ENCODE measurements around the gene RBPJ. TPM values are rescaled to one million over a fixed set of nuclear protein-coding genes. Genes with fewer than 3 reads are reported as not detected.

RBPJ gene
- 185 TPM for total RNA-seq
- polyA plus RNA-seq: 39.5 TPM

DNA sequence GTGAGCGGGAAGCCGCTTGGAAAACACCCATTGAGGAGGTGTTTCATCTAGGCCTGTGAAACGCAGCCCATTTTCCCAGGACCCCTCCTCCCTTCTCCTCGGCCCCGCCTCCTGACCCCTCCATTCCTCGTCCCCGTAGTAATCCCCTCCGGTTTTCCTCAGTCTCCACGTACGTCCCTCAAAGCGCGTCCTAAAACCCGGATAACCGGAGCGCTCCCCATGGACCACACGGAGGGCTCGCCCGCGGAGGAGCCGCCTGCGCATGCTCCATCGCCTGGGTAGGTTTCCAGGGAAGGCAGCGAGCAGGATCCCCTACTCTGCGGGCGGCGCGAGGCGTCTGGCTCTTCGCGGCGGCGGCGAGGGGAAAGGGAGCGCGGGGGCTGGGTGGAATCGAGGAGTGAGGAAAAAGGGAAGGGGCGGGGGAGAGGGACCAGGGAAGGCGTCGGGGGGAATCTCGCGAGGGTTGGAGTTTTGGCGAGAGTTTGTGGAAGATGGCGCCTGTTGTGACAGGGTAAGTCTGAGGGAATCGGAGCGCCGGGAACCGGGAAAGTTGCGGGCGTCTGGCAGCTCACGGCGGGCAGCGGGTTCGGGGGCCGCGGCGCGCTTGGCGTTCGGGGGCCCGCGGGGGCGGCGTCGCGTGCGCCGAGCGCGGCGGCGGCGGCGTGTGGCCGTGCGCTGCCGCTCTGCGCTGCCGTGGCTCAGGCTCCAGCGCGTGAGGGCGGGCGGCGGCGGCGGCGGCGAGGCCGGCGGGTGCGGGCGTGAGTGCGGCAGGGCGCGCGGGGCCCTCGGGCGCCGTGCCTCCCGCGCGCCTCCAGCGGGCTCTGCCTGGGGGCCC lies at the start of gene RBPJ:
TSS of gene RBPJ (plus strand) at position 477 of the 835 bp plus-strand sequence. CDS start at position 492, 15 bp downstream.
- Histone ChIP-seq H3K36me3 (ENCODE audit: insufficient read depth) (no peaks in the 10 kb centered on the region), H3K4me3 (ENCODE audit: low read depth, low read length) (peak within 1 kb of the TSS; percentile 90), H3K27ac (ENCODE audit: low read depth) (peak within 1 kb of the TSS; percentile 91), H3K4me1 (ENCODE audit: insufficient read depth) (no peaks in the 10 kb centered on the region)
- DNase-seq (ENCODE audit: extremely low spot score): peak; percentile 97
- WGBS: under 1% methylated on average over 101 of the region's 102 CpGs

DNA sequence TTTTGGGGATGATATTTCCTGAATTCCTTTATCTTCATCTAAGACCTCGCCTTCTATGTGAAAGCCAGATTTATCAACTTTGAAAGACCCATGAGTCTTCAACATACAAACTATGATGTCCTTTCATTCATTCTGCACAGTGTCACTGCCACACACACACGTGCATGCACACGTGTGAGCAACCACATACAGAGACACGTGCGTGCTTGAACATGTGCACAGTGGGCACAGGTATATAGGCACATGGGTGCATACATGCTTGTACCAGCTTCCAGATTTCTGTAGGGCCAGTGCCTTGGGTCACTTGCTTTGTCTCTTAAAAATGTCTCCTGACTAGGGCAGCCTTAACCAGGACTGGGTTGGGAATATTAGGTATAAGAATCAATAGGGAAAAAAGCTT lies 49.1 kb upstream of the RBPJ start:
- 95% methylated on average over 5 of the region's 5 CpGs for WGBS
- DNase-seq (ENCODE audit: extremely low spot score): no peak
- no peak overlapping the region for H3K4me3 ChIP-seq (ENCODE audit: low read depth, low read length)
- no peaks in the 10 kb centered on the region for H3K36me3 ChIP-seq (ENCODE audit: insufficient read depth)
- H3K4me1 ChIP-seq (ENCODE audit: insufficient read depth): no peaks in the 10 kb centered on the region
- H3K27ac ChIP-seq (ENCODE audit: low read depth): no peak overlapping the region

DNA sequence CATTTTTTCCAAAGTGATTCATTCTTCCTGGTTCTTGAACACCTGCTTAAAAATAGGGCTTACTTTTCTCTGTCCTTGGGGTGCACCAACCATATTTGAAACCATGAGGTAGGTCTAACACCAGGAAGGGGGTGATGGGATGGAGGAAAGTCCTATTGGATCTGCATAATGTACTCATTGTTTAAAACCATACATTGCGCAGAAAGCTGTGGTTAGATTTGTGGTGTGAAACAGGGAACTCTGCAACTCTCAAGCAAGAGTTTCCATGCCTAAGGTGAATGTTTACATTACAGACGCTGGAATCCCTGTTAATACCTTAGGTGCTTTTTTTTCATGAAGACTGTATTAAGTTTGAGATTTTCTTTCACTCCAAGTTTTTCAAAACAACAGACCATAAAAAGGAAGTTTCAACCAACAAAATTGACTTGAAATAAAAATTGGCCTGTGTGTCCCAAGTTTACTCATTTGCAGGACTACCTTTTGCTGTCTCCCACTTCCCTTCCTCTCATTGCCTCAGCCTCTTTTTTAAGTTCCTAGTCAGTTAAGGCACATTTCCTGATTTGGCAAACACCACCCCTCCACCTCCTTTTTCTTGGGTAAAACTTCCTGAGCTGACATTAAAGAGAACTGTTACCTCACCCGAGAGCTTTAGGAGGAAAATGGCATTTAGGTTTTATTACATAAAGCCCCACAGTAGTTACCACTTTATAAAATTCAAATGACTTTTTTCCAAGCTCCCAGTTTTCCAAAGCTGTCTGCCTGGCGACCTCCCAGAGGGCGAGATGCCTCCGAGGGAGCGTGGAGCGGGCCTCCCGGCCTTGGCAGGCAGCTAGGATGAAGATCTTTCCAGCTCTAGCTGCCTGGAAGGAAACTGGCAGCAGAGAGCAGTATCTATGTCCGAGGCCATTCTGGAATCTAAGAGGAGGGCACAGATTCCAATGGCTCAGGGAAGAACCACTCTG lies 47.9 kb upstream of the RBPJ start:
- H3K27ac ChIP-seq (ENCODE audit: low read depth): no peak overlapping the region
- H3K36me3 ChIP-seq (ENCODE audit: insufficient read depth): no peaks in the 10 kb centered on the region
- no peak for DNase-seq (ENCODE audit: extremely low spot score)
- H3K4me3 ChIP-seq (ENCODE audit: low read depth, low read length): no peak overlapping the region
- H3K4me1 ChIP-seq (ENCODE audit: insufficient read depth): no peaks in the 10 kb centered on the region
- 30% methylated on average over 10 of the region's 10 CpGs for WGBS

DNA sequence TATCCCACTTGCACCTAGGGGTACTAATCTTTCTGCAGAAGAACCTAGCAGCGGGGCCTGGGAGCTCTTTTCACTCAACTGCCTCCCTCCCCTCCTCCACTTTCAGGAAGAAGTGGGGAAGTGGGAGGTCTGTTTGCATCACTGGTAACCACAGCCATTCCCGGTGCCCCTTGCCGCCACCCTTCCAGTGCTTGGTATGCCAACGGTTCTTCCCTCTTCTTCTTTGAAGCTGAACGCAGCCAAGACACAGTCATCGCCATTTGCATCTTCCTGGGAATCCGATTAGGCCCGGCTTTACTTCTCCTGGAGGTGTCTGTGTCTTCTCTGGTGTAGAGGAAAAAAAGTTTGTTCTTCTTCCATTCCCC lies 47.2 kb upstream of the RBPJ start:
- Histone ChIP-seq H3K27ac (ENCODE audit: low read depth) (no peak overlapping the region), H3K4me1 (ENCODE audit: insufficient read depth) (no peaks in the 10 kb centered on the region), H3K4me3 (ENCODE audit: low read depth, low read length) (no peak overlapping the region), H3K36me3 (ENCODE audit: insufficient read depth) (no peaks in the 10 kb centered on the region)
- WGBS: 75% methylated on average over 8 of the region's 8 CpGs
- no peak for DNase-seq (ENCODE audit: extremely low spot score)

DNA sequence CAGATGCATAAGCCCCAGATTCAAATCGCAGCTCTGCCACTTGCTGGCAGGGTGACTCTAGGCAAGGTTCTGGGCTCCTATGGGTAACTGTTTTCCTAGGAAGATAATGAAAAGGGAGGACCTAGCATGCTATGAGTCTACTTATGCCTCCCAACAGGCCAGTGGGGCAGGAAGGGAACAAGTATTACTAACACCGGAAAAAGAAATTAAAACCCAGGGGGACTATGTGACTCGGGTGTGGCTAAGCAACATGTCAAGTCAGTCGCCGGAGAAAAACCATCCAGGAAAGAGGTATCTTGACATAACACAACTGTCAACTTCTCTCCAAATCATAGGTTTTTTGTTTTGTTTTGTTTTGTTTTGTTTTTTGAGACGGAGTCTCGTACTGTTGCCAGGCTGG lies 45.5 kb upstream of the RBPJ start:
- 90% methylated on average over 7 of the region's 7 CpGs for WGBS
- Histone ChIP-seq H3K4me1 (ENCODE audit: insufficient read depth) (no peaks in the 10 kb centered on the region), H3K4me3 (ENCODE audit: low read depth, low read length) (no peak overlapping the region), H3K27ac (ENCODE audit: low read depth) (no peak overlapping the region), H3K36me3 (ENCODE audit: insufficient read depth) (no peaks in the 10 kb centered on the region)
- no peak for DNase-seq (ENCODE audit: extremely low spot score)

DNA sequence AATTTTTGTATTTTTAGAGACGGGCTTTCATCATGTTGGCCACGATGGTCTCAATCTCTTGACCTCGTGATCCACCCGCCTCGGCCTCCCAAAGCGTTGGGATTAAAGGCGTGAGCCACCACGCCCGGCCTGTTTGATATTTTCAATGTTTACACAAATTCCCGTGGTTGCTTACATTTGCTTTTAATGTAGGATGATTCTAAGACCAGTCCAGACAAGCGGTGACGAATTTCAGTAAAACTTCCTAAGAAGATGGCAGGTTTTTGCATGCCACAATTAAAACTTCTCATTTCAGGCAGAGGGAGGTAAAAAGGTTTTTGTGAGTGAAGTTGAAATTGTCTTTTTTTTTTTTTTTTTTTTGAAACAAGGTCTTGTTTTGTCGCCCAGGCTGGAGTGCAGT lies 41.4 kb upstream of the RBPJ start:
- Histone ChIP-seq H3K4me1 (ENCODE audit: insufficient read depth) (no peaks in the 10 kb centered on the region), H3K36me3 (ENCODE audit: insufficient read depth) (no peaks in the 10 kb centered on the region), H3K27ac (ENCODE audit: low read depth) (no peak overlapping the region), H3K4me3 (ENCODE audit: low read depth, low read length) (no peak overlapping the region)
- 61% methylated on average over 13 of the region's 13 CpGs for WGBS
- no peak for DNase-seq (ENCODE audit: extremely low spot score)

DNA sequence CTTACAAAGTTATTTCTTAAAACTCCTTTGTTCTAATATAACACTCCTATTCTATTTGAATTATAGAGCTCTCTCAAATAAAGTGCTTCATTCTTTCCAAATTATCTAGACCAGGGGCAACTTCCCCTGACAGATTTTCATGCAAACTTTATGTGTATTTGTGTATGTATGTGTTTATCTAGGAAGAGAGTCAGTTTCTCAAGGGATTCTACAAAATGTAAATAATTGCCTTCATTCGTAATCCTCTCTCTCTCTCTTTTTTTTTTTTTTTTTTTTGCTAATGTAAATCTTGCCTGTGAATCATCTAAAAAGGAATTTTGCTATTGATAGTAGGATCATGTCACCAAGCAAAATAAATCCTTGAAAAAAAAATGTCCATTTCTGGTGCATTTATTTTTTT lies 38.9 kb upstream of the RBPJ start:
- no peaks in the 10 kb centered on the region for H3K36me3 ChIP-seq (ENCODE audit: insufficient read depth)
- no peak overlapping the region for H3K4me3 ChIP-seq (ENCODE audit: low read depth, low read length)
- WGBS: 21% methylated on average over 1 of the region's 1 CpG
- DNase-seq (ENCODE audit: extremely low spot score): no peak
- no peaks in the 10 kb centered on the region for H3K4me1 ChIP-seq (ENCODE audit: insufficient read depth)
- no peak overlapping the region for H3K27ac ChIP-seq (ENCODE audit: low read depth)

DNA sequence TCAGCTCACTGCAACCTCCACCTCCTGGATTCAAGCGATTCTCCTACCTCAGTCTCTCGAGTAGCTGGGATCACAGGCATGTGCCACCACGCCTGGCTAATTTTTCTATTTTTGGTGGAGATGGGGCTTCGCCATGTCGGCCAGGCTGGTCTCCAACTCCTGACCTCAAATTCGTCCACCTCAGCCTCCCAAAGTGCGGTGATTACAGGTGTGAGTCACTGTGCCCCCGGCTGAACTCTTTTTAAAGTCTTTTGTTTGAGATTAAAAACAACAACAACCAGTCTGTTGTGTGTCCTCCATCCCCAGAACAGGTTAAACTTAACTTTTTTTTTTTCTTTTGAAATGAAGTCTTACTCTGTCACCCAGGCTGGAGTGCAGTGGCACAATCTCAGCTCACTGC lies 36.3 kb upstream of the RBPJ start:
- no peaks in the 10 kb centered on the region for H3K36me3 ChIP-seq (ENCODE audit: insufficient read depth)
- H3K27ac ChIP-seq (ENCODE audit: low read depth): no peak overlapping the region
- 86% methylated on average over 8 of the region's 8 CpGs for WGBS
- H3K4me1 ChIP-seq (ENCODE audit: insufficient read depth): no peaks in the 10 kb centered on the region
- no peak overlapping the region for H3K4me3 ChIP-seq (ENCODE audit: low read depth, low read length)
- no peak for DNase-seq (ENCODE audit: extremely low spot score)

DNA sequence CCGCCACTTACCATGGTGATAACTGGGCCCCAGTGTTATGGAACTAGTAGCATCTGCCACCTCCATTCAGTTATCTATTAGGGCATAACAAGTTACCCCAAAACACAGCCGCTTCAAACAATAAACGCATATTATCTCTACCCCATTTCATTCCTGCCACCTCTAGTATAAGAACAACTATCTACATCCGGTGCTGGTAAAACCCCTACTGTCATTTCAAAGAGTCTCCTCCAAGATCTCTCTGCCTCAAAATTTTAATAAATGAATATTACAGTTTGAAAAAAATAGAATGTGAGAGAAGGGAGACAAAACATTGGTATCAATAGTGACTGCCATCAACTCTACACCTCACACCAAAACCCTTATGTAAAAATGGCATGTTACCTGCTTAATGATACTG lies 35.5 kb upstream of the RBPJ start:
- Histone ChIP-seq H3K4me1 (ENCODE audit: insufficient read depth) (no peaks in the 10 kb centered on the region), H3K27ac (ENCODE audit: low read depth) (no peak overlapping the region), H3K36me3 (ENCODE audit: insufficient read depth) (no peaks in the 10 kb centered on the region), H3K4me3 (ENCODE audit: low read depth, low read length) (no peak overlapping the region)
- 92% methylated on average over 4 of the region's 4 CpGs for WGBS
- DNase-seq (ENCODE audit: extremely low spot score): no peak

DNA sequence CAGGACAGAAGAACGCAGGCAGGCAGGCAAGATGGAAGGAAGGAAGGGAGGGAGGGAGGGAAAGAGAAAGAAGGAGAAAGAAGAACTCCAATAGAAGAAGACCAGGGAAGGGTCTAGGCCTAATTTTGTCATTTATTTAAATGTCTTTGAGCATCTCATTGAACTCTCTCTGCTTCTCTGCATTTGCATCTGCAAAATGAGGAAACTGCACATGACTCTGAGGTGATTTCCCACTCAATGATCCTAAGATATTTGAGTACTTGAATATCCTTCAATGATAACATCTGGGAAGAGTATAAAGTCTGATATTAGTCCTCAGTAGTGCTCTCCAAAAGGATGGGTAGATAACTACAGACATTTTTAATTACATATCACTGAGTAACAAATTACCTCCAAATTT lies 33.1 kb upstream of the RBPJ start:
- no peaks in the 10 kb centered on the region for H3K4me1 ChIP-seq (ENCODE audit: insufficient read depth)
- no peaks in the 10 kb centered on the region for H3K36me3 ChIP-seq (ENCODE audit: insufficient read depth)
- H3K4me3 ChIP-seq (ENCODE audit: low read depth, low read length): no peak overlapping the region
- DNase-seq (ENCODE audit: extremely low spot score): no peak
- WGBS: 80% methylated on average over 1 of the region's 1 CpG
- H3K27ac ChIP-seq (ENCODE audit: low read depth): no peak overlapping the region

DNA sequence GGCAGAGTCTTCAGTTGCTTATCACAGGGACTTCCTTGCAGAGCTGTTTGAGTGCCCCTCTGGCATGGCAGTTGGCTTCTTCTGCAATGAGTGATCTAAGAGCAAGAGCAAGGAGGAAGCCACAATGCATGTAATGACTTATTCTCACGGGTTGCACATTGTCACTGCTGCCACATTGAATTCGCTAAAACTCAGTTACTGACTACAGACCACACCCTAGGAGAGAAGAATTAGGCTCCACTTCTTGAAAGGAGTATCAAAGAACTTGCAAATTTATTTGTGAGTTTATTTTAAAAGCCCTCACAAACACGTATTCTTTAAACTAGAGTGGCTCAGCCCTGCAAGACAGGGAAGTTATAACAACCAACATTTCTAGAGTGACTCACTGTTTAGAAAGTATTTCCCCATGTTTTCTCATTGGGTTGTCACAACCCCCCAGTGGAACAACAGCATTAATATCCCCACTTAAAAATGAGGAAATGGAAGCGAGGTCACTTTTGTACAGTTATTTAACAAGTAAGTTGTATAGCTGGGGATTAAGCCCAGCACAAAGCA lies 32.4 kb upstream of the RBPJ start:
- no peaks in the 10 kb centered on the region for H3K36me3 ChIP-seq (ENCODE audit: insufficient read depth)
- DNase-seq (ENCODE audit: extremely low spot score): no peak
- H3K4me1 ChIP-seq (ENCODE audit: insufficient read depth): no peaks in the 10 kb centered on the region
- WGBS: 68% methylated on average over 4 of the region's 4 CpGs
- no peak overlapping the region for H3K4me3 ChIP-seq (ENCODE audit: low read depth, low read length)
- no peak overlapping the region for H3K27ac ChIP-seq (ENCODE audit: low read depth)

DNA sequence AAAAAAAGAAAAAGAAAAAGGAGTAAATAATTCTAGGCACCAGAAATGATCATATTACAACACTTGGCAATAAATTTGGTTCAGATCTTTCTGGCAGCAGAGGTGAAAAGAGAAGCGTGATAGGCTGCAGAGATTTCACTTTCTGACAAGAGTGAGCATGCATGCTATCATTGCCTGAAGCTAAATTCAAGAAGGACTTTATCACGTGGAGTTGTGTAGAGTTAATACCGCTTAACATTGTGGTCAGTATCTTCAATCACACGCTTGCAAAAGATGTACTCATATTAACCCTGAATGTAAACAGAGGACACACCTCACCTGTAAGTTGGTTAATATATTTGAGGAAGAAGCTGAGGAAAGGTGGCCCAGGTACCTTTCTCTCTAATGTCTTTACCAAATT lies 31.4 kb upstream of the RBPJ start:
- Histone ChIP-seq H3K4me3 (ENCODE audit: low read depth, low read length) (no peak overlapping the region), H3K27ac (ENCODE audit: low read depth) (no peak overlapping the region), H3K36me3 (ENCODE audit: insufficient read depth) (no peaks in the 10 kb centered on the region), H3K4me1 (ENCODE audit: insufficient read depth) (no peaks in the 10 kb centered on the region)
- WGBS: 59% methylated on average over 4 of the region's 4 CpGs
- DNase-seq (ENCODE audit: extremely low spot score): no peak

DNA sequence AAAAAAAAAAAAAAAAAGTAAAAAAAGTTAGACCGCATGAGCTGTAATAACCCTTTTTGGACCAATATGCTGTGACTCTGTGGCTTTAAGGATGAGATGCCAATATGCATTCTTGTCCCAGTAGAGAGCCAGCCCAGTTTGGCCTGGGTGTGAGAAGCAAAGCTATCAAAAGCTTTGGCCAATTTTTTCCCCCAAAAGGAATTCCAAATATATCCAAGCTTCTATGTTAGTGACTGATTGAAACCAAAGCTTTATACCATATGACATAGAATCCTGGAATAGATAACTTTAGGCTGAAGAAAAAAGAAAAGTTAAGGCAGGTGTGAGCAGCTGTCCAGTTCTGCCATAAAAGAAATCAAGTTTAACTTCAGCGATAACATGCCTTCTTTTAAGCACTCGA lies 30.5 kb upstream of the RBPJ start:
- Histone ChIP-seq H3K4me3 (ENCODE audit: low read depth, low read length) (no peak overlapping the region), H3K4me1 (ENCODE audit: insufficient read depth) (no peaks in the 10 kb centered on the region), H3K36me3 (ENCODE audit: insufficient read depth) (no peaks in the 10 kb centered on the region), H3K27ac (ENCODE audit: low read depth) (no peak overlapping the region)
- 37% methylated on average over 3 of the region's 3 CpGs for WGBS
- no peak for DNase-seq (ENCODE audit: extremely low spot score)

DNA sequence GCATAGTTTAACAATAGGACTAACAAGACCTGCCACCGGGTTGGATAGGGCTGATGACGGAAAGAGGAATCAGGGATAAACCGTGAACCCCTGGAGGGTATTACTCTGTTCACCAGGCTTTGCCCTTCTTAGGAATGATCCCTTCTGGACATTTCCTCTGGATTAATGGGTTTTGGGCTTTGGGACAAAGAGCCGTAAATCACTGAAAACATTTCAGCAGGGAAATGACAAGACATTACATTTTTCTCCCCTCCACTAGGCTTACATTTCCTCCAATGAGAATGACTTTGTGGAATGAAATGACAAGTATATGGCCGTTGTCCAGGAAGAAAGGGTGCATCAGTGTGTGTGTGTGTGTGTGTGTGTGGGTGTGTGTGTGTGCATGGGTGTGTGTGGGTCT lies 25.9 kb upstream of the RBPJ start:
- Histone ChIP-seq H3K36me3 (ENCODE audit: insufficient read depth) (no peaks in the 10 kb centered on the region), H3K27ac (ENCODE audit: low read depth) (no peak overlapping the region), H3K4me3 (ENCODE audit: low read depth, low read length) (no peak overlapping the region), H3K4me1 (ENCODE audit: insufficient read depth) (no peaks in the 10 kb centered on the region)
- WGBS: 79% methylated on average over 5 of the region's 5 CpGs
- DNase-seq (ENCODE audit: extremely low spot score): no peak

Data from urinary bladder (tissue), 4 donors.